K562 (cell line): ENCODE measurements around the gene EFCAB12. TPM values are rescaled to one million over a fixed set of nuclear protein-coding genes. Genes with fewer than 3 reads are reported as not detected.
A peak's percentile ranks its signal among the peaks of the same experiment; 100 is the strongest.

Experiments used
- ARID1B ChIP-seq: fragments of 450-650 bp; IDR thresholded peaks from 2 replicates; pipeline ENCODE4 v1.6.1; 2016; ENCODE audit warnings: antibody characterized with exemption, mild to moderate bottlenecking, inconsistent platforms
- CHD1 ChIP-seq: fragments of 200-600 bp; sonication (generic); IDR thresholded peaks from one replicate; pipeline ENCODE4 v1.6.1; 2012; ENCODE audit warnings: mild to moderate bottlenecking, moderate library complexity, low read length, inconsistent platforms
- CTBP1 ChIP-seq: fragments of 450-650 bp; IDR thresholded peaks from 2 replicates; pipeline ENCODE4 v1.6.1; 2016; ENCODE audit warnings: borderline replicate concordance
- E2F5 ChIP-seq: sonication (generic); formaldehyde crosslinking; IDR thresholded peaks from 2 replicates; pipeline ENCODE4 v1.8.0; 2022; ENCODE audit warnings: mild to moderate bottlenecking, missing genetic modification reagents
- GATAD2B ChIP-seq: fragments of 450-650 bp; IDR thresholded peaks from 2 replicates; pipeline ENCODE4 v1.6.1; 2017; ENCODE audit warnings: mild to moderate bottlenecking, borderline replicate concordance
- HIVEP1 ChIP-seq: fragments of 250-450 bp; sonication (Bioruptor Pico); IDR thresholded peaks from 2 replicates; pipeline ENCODE4 v1.4.0; 2020; ENCODE audit warnings: mild to moderate bottlenecking
- HSF4 ChIP-seq: fragments of 250-450 bp; sonication (Bioruptor Pico); IDR thresholded peaks from 2 replicates; pipeline ENCODE4 v2.1.2; 2022; ENCODE audit warnings: mild to moderate bottlenecking, moderate library complexity, borderline replicate concordance
- KDM1A ChIP-seq, 2 experiments: fragments of 450-650 bp; IDR thresholded peaks; 2 replicates each; pipeline ENCODE4 v1.6.1; 2016; ENCODE audit warnings: mild to moderate bottlenecking in 2 of 2
- PHF21A ChIP-seq: fragments of 450-650 bp; IDR thresholded peaks from 2 replicates; pipeline ENCODE4 v1.6.1; 2017; ENCODE audit warnings: low read depth, borderline replicate concordance
- PRMT5 ChIP-seq: sonication (generic); formaldehyde crosslinking; IDR thresholded peaks from 2 replicates; pipeline ENCODE4 v1.5.0; 2020; ENCODE audit warnings: missing genetic modification reagents
- RFX5 ChIP-seq: IDR thresholded peaks from 2 replicates; pipeline ENCODE4 v1.6.1; 2011; ENCODE audit warnings: low read depth, mild to moderate bottlenecking, improper control_type of control experiment, low read length
- SMAD4 ChIP-seq: fragments of 250-450 bp; sonication (Bioruptor Pico); conservative IDR thresholded peaks from 2 replicates; pipeline ENCODE4 v1.8.0; 2021; ENCODE audit warnings: inconsistent platforms, mild to moderate bottlenecking, moderate library complexity
- SMARCA4 ChIP-seq: fragments of 450-650 bp; IDR thresholded peaks from 2 replicates; pipeline ENCODE4 v1.6.1; 2016
- ZBTB11 ChIP-seq, 3 experiments: fragments of 200-800 bp in 1 of 3; fragments of 250-450 bp in 1 of 3; fragments of 450-650 bp in 1 of 3; sonication (Bioruptor Pico) in 1 of 3; sonication (Bioruptor generic) in 1 of 3; formaldehyde crosslinking in 1 of 3; IDR thresholded peaks; 2 replicates each; pipeline versions ENCODE4 v1.6.1 to v1.8.0; 2016 to 2022; ENCODE audit warnings: mild to moderate bottlenecking in 2 of 3, missing genetic modification characterization in 2 of 3, missing compliant biosample characterization in 1 of 3, moderate library complexity in 1 of 3
- ZEB2 ChIP-seq: fragments of 450-650 bp; IDR thresholded peaks from 2 replicates; pipeline ENCODE4 v1.6.1; 2016
- ZMIZ1 ChIP-seq, 2 experiments: fragments of 150-350 bp in 1 of 2; IDR thresholded peaks; 2 replicates each; pipeline ENCODE4 v1.6.1; 2012 to 2016; ENCODE audit warnings: low read depth in 2 of 2, low read length in 2 of 2, mild to moderate bottlenecking in 1 of 2, moderate library complexity in 1 of 2
- ZNF143 ChIP-seq: sonication (generic); formaldehyde crosslinking; IDR thresholded peaks from 2 replicates; pipeline ENCODE4 v1.9.0; 2022; ENCODE audit warnings: mild to moderate bottlenecking, missing genetic modification reagents
- ZNF174 ChIP-seq: fragments of 250-450 bp; sonication (Bioruptor Pico); IDR thresholded peaks from 2 replicates; pipeline ENCODE4 v1.4.0; 2020; ENCODE audit warnings: mild to moderate bottlenecking
- ZNF324 ChIP-seq: fragments of 250-450 bp; sonication (Bioruptor Pico); IDR thresholded peaks from 2 replicates; pipeline ENCODE4 v1.4.0; 2020; ENCODE audit warnings: mild to moderate bottlenecking
- ZNF431 ChIP-seq: sonication (generic); formaldehyde crosslinking; IDR thresholded peaks from 2 replicates; pipeline ENCODE4 v1.8.0; 2022; ENCODE audit warnings: mild to moderate bottlenecking, missing genetic modification reagents
- polyA plus RNA-seq, 8 experiments: library from polyadenylated mRNA; depleted of rRNA in 4 of 8; stranded (reverse) in 5 of 8; unstranded in 3 of 8; fragments of >200 nt; fragmentation: Nextera tagmentation in 2 of 8; fragmentation: Illumina TruSeq in 1 of 8; extraction: Ambion mirVana in 2 of 8; extraction: Trizol in 1 of 8; gene quantifications; 2 replicates each; pipeline versions ENCODE4 v1.2.1 to v1.2.3, GENCODE V29; 2011 to 2014; ENCODE audit warnings: inconsistent platforms in 1 of 8, missing spikeins in 1 of 8
- total RNA-seq, 7 experiments: library from RNA; depleted of rRNA in 6 of 7; stranded (reverse); fragments of >200 nt in 6 of 7; fragmentation: Illumina TruSeq in 2 of 7; extraction: Trizol in 2 of 7; gene quantifications; 2 replicates each; pipeline versions ENCODE4 v1.2.1 to v1.2.3, GENCODE V29; 2011 to 2021; ENCODE audit warnings: low replicate concordance in 1 of 7

EFCAB12 gene
- total and polyA plus RNA-seq, 9 of the 15 experiments (the other 6 are each of a cell fraction or from before 2014, with no cell fraction given) = 0.08 to 0.95 (median 0.56) TPM; not detected in 1

- TF ChIP-seq ZBTB11 (CRISPR knock-in tag; IDR thresholded peaks at IDR 0.05) (0 out of 6 replicates have a peak, but pooled peaks of 1 of the 3 experiments have one; percentile 15), ZNF324 (CRISPR knock-in tag) (no peak), SMARCA4 (peak; percentile 89), HIVEP1 (CRISPR knock-in tag) (no peak), CTBP1 (peak; percentile 41; the same call in 1 of the 2 replicates), RFX5 (no peak), ZEB2 (no peak), CHD1 (no peak), PHF21A (0 out of 2 replicates have a peak, but pooled peaks have one; percentile 26), GATAD2B (0 out of 2 replicates have a peak, but pooled peaks have one; percentile 11), PRMT5 (CRISPR knock-in tag) (no peak), KDM1A (IDR thresholded peaks at IDR 0.05) (peak; percentile 53 to 62), SMAD4 (CRISPR knock-in tag) (no peak; the same call in 1 of the 2 replicates), ZNF174 (CRISPR knock-in tag) (no peak), ZMIZ1 (IDR thresholded peaks at IDR 0.05; ENCODE audit: low read depth in 2 of 2, low read length in 2 of 2) (peak in 1 of 2 experiments; percentile 67; a peak in 1 of 4 replicates), ZNF431 (no peak), ARID1B (peak; percentile 89), HSF4 (CRISPR knock-in tag) (no peak), ZNF143 (CRISPR knock-in tag) (no peak), E2F5 (CRISPR knock-in tag) (no peak)
Observed at GRCh38 chr3:129413687-129414506, 14.5 kb downstream of the EFCAB12 start (continued).
